ENCODE measurements around the gene COL9A3. TPM values are rescaled to one million over a fixed set of nuclear protein-coding genes. Genes with fewer than 3 reads are reported as not detected.

Gene COL9A3
- total RNA-seq (2014; rRNA removed; shearing (Covaris generic)): 5.8 and 7.8 TPM in 2 replicates
- 26.9 and 28.5 TPM in 2 replicates for polyA plus RNA-seq (2014; cell fraction: nucleus; rRNA removed)

DNA sequence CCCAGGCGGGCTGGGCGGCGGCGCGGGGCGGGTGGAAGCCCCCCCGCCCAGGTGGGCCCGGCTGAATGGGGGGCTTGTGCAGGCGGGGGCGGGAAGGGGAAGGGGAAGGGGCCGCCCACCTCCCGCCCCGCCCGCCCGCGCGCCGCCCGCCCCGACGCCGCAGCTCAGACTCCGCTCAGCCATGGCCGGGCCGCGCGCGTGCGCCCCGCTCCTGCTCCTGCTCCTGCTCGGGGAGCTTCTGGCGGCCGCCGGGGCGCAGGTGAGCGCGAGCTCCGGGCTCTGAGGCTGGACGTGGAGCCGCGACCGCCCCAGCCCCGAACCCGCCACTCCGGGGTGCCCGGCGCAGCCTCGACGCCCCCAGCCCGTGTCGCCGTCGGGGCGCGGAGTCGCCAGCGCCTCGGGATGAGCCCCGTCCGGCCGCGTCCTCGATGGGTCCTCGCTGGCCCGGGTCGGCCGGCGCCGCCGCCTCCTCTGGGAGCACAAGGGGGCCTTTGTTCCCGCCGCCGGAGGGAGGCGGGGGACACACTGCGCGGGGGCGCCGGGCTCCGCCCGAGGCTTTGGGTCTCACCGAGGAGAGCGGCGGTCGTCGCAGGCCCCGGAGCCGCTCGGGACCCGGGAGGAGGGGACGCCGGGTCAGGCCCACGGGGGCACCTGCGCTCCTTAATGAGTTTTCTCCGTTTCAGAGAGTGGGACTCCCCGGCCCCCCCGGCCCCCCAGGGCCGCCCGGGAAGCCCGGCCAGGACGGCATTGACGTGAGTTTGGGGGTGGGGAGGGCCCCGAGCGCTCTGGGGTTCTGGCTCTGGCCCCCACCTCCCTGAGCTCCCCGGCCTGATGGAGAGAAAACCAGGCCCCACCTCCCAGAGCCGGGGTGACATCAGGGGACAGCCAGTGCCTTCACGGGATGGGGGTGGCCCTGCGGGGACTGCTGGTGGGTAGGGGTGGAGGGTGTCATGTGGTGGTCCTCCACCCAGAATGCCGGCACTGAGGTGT lies at the start of gene COL9A3:
Gene COL9A3, plus strand, starts transcription at position 167 of the 990 bp plus-strand sequence. Its CDS starts 15 bp downstream, at position 182.
- DNase-seq (ENCODE audit: extremely low read depth, low read depth): no peak

DNA sequence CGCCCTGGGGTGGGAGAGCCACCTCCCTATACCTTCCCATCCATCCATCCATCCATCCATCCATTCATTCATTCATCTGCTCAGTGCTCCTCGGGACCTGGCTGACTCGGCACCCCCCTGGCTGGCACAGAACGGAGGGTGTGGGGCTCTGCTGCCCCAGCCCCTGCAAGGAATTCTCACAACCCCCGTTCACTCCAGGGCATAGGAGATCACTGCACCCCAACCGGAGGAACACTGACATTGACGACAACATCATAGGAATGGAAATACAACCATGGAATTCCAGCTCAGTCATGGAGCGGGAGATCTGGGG lies 48.7 kb upstream of the COL9A3 start:
- no peak for DNase-seq (ENCODE audit: extremely low read depth, low read depth)

DNA sequence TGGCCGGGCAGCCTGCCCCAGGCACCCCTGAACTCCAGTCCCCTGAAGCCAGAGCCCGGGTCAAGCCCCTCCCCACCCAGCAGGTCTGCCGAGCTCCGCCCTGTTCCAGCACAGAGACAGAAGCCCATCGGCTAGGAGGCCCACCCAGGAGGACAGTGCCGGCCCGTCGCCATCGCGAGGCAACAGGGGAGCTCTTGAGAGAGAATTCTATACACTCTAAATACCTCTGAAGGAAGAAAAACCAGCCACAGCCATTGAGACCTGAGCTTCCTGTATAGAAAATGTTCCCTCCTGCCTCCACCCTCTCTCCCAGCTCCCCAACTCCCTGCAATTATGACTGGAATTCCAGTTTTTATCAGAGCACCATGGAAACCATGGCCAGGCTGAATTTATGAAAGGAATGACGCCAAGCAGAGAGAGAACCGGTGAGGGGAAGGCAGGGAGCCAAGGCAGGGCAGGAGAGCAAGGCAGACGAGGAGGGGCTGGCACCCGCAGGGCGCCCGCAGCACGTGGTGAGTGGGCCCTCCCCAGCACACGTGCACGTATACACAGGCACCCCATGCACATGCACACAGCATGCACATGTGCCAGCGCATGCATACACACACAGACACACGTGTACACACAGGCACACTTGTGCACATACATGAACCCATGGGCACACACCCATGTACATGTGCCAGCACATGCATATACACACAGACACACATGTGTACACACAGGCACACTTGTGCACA lies 48.1 kb upstream of the COL9A3 start:
- no peak for DNase-seq (ENCODE audit: extremely low read depth, low read depth)

DNA sequence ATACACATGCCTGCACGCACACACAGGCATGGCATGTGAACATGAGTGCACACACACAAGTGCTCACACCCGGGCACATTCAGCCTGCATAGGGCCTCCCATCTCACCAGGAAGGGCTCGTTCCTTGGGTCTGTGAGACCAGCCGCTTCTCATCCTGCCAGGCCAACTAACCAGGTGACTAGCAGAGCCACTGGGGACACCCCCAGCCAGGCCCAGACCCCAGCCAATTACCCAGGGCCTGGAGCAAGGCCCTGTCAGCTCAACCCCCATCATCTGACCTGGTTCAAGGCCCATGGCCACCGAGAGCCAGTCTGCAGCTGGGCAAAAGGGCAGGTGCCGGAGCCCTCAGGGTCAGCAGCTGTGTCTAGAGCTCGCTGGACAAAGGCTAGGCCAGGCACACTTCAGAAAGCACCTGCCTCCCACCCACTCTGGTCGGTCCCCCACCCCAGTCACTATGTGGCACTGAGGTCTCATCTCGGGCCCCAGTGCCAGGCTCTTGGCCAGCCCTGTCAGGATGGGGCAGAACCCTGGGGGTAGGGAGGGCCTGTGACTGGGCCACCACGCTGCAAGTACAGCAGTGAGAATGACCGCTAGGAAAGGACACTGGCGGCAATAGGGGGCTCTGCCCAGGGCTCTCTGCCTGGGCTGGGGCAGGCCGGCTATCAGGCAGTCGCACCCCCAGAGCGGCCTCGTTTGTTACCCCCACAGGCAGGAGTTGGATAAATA lies 47.3 kb upstream of the COL9A3 start:
- no peak for DNase-seq (ENCODE audit: extremely low read depth, low read depth)

DNA sequence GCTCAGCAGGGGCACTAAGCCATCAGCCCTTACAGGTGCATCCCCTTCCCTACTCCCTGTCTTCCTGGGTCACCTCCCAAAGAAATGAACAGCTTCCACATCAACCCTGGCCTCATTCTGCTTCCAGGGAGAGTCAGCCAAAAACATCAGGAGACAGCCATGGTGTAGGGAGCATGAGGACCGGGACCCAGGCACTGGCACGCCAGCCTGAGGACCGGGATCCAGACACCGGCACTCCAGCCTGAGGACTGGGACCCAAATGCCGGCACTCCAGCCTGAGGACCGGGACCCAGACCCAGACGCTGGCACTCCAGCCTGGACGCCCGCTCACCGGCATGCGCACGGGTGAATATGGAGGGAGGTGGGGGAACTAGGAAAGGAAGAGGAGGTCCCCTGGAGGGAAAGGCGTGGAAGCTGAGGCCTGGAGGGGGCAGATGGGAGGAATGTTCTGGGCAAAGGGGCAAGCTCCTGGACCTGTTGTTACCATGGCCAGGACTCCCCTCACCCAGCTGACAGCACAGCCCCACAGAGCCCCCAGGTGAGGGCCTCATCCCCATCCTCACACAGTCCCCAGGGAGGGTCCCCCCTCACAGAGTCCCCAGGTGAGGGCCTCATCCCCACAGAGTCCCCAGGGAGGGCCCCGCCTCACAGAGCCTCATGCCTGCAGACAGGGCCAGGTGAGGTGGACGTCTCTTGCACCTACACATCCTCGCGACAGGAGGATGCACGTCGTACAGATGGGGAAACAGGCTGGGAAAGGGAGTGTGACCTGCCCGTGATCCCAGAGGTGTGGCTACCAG lies 46.5 kb upstream of the COL9A3 start:
- no peak for DNase-seq (ENCODE audit: extremely low read depth, low read depth)

DNA sequence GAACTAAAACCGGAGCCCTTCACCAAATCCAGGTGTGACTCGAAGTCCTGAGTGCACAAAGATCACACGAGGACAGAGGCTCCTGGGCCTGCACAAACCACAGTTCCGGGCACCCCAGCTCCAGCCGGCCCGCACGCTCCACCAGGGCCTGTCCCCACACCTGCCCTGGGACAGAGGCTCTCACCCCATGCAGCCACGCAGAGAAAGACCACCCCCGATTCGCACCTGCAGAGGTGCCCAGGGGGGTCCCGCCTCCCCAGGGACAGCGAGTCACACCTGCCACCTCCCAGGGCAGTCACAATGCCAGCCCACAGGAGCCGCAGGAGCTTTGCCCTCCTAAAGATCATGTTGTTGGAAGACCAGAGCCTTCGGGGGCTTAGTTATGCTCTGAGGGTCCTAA lies 45.9 kb upstream of the COL9A3 start:
- DNase-seq (ENCODE audit: extremely low read depth, low read depth): no peak

DNA sequence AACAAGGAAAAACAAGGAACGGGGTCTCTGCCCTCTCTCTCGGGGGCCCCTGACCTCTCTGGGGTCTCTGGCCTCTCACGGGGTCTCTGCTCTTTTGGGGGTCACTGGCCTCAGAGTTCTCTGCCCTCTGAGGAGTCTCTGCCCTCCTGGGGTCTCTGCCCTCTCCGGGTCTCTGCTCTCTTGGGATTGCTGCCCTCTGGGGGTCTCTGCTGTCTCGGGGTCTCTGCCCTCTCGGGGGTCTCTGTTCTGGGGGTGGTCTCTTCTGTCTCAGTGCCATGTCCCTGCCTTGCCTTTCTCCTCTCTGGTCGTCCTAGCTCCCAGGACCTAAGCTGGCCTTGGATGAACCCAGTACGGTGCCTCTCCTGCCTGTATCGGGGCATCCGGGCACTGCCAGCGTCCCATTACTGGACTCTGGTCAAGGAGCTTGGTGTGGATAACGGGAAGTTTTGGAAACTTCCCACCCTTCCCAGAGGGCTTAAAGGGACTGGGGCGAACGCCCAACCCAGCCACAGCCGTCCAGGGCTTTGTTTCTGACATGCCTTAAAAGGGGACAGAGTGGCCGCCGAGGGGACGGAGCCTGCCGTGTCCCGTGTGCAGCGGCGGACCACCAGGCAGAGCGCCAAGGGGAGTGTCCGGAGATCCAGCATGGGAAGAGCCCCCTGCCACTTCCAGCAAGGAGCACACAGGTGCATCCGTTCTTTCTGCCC lies 45.3 kb upstream of the COL9A3 start:
- no peak for DNase-seq (ENCODE audit: extremely low read depth, low read depth)

DNA sequence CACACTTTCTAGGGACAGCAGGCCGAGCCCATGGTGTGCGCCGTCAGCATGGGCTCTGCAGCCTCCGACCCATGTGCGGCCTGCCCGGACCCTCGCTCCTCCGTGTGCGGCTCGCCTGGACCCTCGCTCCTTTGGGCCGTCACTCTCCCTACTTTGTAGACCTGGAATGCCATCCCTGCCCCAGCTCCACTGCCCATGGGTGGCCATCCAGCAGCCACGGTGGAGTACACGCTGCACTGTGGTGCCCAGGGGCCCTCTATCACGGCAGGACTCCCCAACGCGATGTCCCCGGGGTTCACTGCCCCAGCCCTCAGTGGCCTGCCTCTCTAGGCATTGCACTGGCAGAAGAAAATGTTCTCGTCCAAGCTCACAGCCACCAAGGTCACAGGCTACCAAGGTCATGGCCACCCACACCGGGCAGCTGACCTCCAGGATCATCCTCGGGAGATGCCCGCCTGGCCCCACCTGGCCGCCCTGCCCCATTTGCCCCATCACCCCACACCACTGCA lies 44.7 kb upstream of the COL9A3 start:
- no peak for DNase-seq (ENCODE audit: extremely low read depth, low read depth)

DNA sequence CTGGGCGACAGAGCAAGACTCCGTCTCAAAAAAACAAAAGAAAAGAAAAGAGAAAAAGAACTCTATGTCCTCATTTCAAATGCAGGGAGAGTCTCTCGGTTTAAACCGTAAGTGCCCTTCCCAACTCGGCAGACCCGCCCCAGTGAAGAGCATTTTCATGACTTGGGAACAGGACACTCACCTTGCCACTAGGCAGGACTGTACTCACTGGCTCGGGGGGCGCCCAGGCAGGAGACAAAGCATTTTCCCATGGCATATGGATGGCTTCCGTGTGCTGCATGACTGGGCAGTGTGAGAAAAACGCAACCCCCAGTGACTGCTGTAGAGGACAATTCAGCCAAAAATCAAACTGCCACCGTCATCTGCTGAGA lies 44.2 kb upstream of the COL9A3 start:
- DNase-seq (ENCODE audit: extremely low read depth, low read depth): no peak

DNA sequence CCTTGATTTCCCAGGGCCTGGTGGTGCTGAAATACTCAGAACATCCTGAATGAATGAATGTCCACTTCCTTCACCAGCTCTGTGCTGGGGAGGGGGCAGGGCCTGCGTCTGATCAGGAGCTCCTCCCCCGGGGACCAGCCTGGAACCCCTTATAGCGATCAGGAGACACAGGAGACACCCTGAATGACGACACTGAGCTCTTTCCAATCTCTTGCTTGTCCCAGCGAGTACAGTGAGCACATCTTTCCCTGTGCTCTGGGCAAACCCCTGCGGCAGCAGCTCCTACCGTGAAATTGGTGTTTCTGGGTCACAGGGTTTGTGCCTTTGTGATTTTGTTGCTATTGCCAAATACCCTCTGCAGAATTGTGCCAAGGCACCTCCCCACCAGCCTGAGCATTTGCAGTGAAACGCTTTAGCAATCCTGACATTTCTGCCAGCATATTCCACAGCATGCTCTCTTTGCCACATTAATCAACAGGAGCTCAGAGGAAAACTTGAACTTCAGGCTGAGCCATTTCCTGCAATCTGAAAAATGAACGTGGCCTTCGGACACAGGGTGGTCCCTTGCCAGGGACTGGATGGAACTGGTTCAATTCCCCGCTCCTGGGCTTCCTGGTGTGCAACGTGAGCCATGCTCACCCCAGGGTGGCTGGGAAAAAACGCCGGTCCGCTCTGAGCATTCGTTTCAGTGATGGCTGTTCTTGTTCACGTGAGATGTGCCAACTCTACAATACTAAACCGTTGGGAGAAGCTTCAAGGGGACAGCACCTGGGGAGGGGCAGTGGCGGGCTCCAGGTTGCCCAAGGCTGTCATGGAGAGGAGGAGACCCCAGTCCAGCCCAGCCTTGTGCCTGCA lies 43.6 kb upstream of the COL9A3 start:
- DNase-seq (ENCODE audit: extremely low read depth, low read depth): no peak

DNA sequence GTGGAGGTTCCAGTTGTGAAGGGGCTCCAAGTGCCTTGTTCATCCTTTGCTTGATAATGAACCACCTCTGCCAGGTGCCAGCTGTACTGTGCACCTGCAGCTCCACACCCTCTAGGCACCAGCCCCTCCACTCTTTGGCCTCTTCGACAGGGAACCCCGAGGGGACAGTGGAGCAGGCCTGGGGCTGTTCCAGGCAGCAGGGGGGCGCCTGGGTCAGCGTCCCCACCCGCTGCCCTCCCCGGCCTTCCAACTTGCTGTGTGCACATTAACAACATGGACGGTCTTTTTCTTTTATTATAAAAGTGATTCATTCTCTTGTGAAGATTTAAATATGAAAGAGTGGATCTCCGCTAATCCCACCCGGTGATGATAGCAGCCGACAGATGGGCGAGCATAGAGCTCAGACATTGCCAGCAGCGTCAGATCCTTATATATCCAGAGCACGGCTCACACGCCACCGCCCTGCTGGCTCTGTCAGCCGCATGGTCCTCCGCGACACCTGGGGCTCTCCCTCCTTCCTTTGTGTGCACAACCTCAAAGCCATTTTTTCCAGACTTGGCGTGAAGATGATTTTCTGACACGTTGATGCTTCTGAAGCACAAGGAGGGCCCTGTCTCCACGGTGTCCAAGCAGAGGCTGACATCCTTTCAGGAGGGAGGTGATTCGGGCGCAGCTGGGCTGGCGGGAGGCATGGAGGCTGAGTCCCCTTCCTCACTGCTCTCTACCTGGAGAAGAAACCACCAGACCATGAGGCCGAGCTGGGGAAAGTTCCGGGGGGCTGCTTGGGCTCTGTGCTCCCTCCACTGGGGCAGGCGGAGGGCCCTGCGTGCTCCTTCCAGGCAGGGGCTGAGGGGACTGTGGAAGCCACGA lies 42.8 kb upstream of the COL9A3 start:
- no peak for DNase-seq (ENCODE audit: extremely low read depth, low read depth)

DNA sequence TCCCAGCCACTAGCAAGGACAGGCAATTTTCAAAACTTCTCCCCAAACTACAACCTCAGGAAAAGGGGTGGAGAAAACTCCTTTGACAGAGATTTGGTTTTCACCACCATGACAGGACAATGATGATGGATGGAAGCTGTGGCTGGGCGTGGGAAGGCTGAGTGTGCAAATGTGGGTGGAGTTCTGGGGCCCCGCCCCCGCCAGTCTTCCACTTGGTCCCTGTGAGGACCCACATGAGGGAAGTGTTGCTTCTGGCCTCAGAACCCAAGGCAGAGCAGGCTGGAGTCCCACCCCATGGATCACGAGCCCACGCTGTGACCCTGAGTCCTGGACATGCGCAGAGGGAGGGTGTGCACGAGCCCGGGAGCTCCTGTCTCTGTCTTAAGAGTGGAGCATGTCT lies 42.1 kb upstream of the COL9A3 start:
- DNase-seq (ENCODE audit: extremely low read depth, low read depth): no peak

DNA sequence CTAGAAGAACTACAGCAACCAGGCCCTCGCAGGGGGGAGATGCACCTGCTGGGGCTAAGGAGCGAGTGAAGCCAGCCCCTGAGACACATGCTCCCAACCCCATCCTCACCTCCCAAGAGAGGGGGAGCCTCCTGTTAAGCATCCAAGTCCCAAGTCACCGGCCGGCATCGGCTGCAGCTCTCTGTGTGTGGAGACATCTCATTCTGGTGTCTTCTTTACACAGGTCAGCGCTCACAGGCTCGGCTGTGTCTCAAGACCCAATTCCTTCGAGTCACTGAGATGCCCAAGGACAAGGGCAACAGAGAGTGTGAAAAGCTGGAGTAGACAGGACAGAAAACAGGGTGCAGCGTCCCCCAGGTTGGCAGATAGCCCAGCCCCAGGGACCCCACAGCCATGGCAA lies 41.6 kb upstream of the COL9A3 start:
- no peak for DNase-seq (ENCODE audit: extremely low read depth, low read depth)

DNA sequence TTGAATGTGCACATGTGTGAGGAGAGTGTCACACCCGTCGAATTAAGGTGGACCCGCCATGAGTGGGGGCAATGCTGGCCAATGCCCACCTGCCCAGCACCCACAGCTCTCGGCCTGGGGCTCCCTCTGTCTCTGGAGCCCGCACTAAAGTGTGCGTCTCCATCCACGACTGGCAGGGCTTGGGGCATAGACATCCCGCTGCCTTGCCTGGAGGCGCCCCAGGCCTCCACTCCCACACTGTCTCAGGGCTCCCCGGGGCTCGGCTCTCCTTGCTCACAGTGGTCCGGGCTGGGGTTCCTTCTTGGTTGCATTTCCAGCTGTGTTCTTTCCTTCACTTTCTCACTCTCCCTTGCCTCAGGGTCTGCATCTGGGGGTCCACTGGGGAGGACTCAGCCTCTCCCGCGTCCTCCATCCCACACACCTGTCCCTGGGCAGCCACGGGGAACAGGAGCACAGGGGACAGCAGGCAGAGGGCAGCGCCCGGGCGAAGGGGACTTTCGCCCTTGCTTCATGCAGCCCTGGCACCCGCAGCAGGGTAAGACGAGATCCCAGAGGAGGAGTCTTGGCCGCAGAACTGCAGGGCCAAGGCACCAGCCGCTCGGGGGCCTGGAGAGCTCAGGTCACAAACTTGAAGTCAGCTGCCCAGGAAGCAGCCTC lies 40.7 kb upstream of the COL9A3 start:
- no peak for DNase-seq (ENCODE audit: extremely low read depth, low read depth)

DNA sequence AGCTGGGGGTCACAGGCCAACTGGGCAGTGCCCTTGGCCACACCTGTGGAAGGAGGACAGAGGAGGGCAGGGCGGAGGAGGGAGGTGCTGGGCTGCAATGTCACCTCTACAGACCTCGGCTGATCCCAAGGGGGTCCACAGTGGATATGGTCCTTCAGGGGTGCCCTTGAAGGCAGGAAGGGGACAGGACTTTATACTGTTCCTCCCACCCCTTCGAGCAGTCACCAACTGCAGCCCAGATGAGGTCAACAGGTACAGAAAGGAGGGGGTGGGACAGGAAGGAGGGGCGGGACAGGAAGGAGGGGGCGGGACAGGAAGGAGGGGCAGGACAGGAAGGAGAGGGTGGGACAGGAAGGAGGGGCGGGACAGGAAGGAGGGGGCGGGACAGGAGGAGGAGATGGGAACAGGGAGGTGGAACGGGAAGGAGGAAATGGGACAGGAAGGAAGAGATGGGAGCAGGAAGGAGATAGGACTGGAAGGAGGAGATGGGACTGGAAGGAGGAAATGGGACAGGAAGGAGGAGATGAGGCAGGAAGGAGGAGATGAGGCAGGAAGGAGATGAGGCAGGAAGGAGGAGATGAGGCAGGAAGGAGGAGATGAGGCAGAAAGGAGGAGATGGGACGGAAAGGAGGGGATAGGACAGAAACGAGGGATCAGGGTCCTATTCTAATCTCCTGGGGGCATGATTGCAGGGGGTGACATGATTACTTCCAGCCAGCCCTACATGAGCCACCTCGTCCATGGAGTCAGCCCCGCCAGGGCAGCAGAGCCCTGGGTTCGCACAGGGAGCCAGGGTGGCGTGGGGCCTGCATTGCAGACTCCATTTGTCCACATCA lies 39.9 kb upstream of the COL9A3 start:
- peak; percentile 77 for DNase-seq (ENCODE audit: extremely low read depth, low read depth)

DNA sequence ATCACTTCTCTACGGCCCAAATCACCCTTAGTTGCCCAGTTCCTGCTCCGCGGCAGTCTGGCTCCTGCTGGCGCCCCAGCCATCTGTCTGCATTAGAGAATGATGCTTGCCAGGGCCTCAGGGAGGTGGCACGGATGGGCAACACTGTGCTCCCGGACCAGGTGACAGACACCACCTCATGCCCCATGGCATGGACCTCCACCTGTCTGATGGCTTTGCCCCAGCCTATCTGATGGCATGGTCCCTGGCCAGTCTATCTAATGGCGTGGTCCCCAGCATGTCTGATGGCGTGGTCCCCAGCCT lies 39.4 kb upstream of the COL9A3 start:
- DNase-seq (ENCODE audit: extremely low read depth, low read depth): no peak

Measured in NCI-H460 (cell line).